Endothelial cell (in vitro differentiated cells): ENCODE results near the gene BRMS1. TPM values are rescaled to one million over a fixed set of nuclear protein-coding genes. Genes with fewer than 3 reads are reported as not detected.
A peak's percentile ranks its signal among the peaks of the same experiment; 100 is the strongest.

Experiments used
- DNase-seq: peaks from one replicate; pipeline ENCODE4 v3.0.0; 2021; ENCODE audit warnings: low spot score
- H3K27ac Mint-ChIP-seq: one replicate; pipeline ENCODE4 v1.8.0; 2021; ENCODE audit warnings: mixed read lengths, inconsistent platforms; ENCODE audit not compliant: unreplicated experiment
- H3K27me3 Mint-ChIP-seq: one replicate; pipeline ENCODE4 v1.8.0; 2021; ENCODE audit warnings: mild to moderate bottlenecking, moderate library complexity, mixed read lengths, inconsistent platforms; ENCODE audit not compliant: unreplicated experiment
- H3K36me3 Mint-ChIP-seq: one replicate; pipeline ENCODE4 v1.8.0; 2021; ENCODE audit warnings: mild to moderate bottlenecking, low read depth, mixed read lengths, inconsistent platforms; ENCODE audit not compliant: unreplicated experiment
- H3K4me1 Mint-ChIP-seq: one replicate; pipeline ENCODE4 v1.8.0; 2021; ENCODE audit warnings: mild to moderate bottlenecking, mixed read lengths, inconsistent platforms; ENCODE audit not compliant: unreplicated experiment
- H3K4me3 Mint-ChIP-seq: one replicate; pipeline ENCODE4 v1.8.0; 2021; ENCODE audit warnings: mild to moderate bottlenecking, mixed read lengths, inconsistent platforms; ENCODE audit not compliant: unreplicated experiment
- H3K9me3 Mint-ChIP-seq: one replicate; pipeline ENCODE4 v1.8.0; 2021; ENCODE audit warnings: mixed read lengths, inconsistent platforms; ENCODE audit not compliant: unreplicated experiment
- CTCF ChIP-seq: fragments of 200-600 bp; sonication (generic); IDR thresholded peaks from one replicate; pipeline ENCODE4 v1.5.0; 2021; ENCODE audit warnings: antibody characterized with exemption; ENCODE audit not compliant: unreplicated experiment
- long read RNA-seq: library from polyadenylated mRNA; unstranded; transcript quantifications from one replicate; pipeline ENCODE4 v2.0.0, GENCODE V29; 2020; ENCODE audit not compliant: unreplicated experiment
- total RNA-seq: library from RNA; stranded (reverse); fragmentation: NEBNext Ultra II Directional; extraction: Animal tissue kit (Norgen Biotek cat#: 25700); gene quantifications from one replicate; pipeline ENCODE4 v1.2.1, GENCODE V29; 2021; ENCODE audit not compliant: unreplicated experiment

Gene BRMS1
- total RNA-seq, result 38.4 TPM
- long read RNA-seq, transcript BRMS1-201 (10 exons, 1,445 nt), result major isoform, 29 of 34 reads
- long read RNA-seq, partial matches to known transcripts, result 0 of 34 reads
- long read RNA-seq, other reads (novel, unspliced or antisense), result 4 of 34 reads

- peak within 1 kb of the TSS; percentile 84 for H3K27ac Mint-ChIP-seq
- H3K4me1 Mint-ChIP-seq, result peaks cover 22% of the 10 kb centered on the region
- TF ChIP-seq CTCF, result no peak
- peaks cover 22% of the 10 kb centered on the region for H3K36me3 Mint-ChIP-seq
- peak within 1 kb of the TSS; percentile 98 for H3K4me3 Mint-ChIP-seq
- peak; percentile 92 for DNase-seq
- no peaks in the 10 kb centered on the region for H3K9me3 Mint-ChIP-seq
- peaks cover 17% of the 10 kb centered on the region for H3K27me3 Mint-ChIP-seq
These were observed at the start of gene BRMS1 for GRCh38 chr11:66344550-66345315. Gene BRMS1 (minus strand): TSS chr11:66345104. CDS start chr11:66342234, 2,870 bp downstream.

GRCh38 chr11:66393954-66394353, 49.0 kb upstream of the BRMS1 start:
- Mint-ChIP-seq H3K27ac (no peak overlapping the region), H3K4me3 (peak overlapping the region; percentile 56), H3K9me3 (no peaks in the 10 kb centered on the region), H3K27me3 (peaks cover 3% of the 10 kb centered on the region), H3K4me1 (no peaks in the 10 kb centered on the region), H3K36me3 (no peaks in the 10 kb centered on the region)
- no peak for DNase-seq
- TF ChIP-seq CTCF, result no peak

- peaks cover 3% of the 10 kb centered on the region for H3K27me3 Mint-ChIP-seq
- H3K4me3 Mint-ChIP-seq, result no peak overlapping the region
- H3K9me3 Mint-ChIP-seq, result no peaks in the 10 kb centered on the region
- no peak for TF ChIP-seq CTCF
- peaks cover 2% of the 10 kb centered on the region for H3K4me1 Mint-ChIP-seq
- H3K36me3 Mint-ChIP-seq, result no peaks in the 10 kb centered on the region
- DNase-seq, result no peak
- H3K27ac Mint-ChIP-seq, result no peak overlapping the region
These were observed 46.4 kb upstream of the BRMS1 start for GRCh38 chr11:66391322-66391721.

- Mint-ChIP-seq H3K4me1 (peaks cover 7% of the 10 kb centered on the region), H3K27me3 (peaks cover 3% of the 10 kb centered on the region), H3K27ac (no peak overlapping the region), H3K4me3 (no peak overlapping the region), H3K36me3 (no peaks in the 10 kb centered on the region), H3K9me3 (no peaks in the 10 kb centered on the region)
- peak; percentile 72 for DNase-seq
- TF ChIP-seq CTCF, result peak; percentile 48
These were observed 44.0 kb upstream of the BRMS1 start for GRCh38 chr11:66388780-66389386.
